HepG2 (cell line): ENCODE measurements around the gene USP32. TPM values are rescaled to one million over a fixed set of nuclear protein-coding genes. Genes with fewer than 3 reads are reported as not detected.

Experiments
- ARNTL ChIP-seq: sonication (generic); formaldehyde crosslinking; IDR thresholded peaks from 2 replicates; pipeline ENCODE4 v1.4.0; 2020; ENCODE audit warnings: mild to moderate bottlenecking, missing genetic modification reagents
- ERF ChIP-seq: IDR thresholded peaks from 2 replicates; pipeline ENCODE4 v1.6.1; 2018; ENCODE audit warnings: missing biosample characterization, missing genetic modification reagents
- GZF1 ChIP-seq: sonication (generic); formaldehyde crosslinking; IDR thresholded peaks from 2 replicates; pipeline ENCODE4 v1.5.1; 2020; ENCODE audit warnings: mild to moderate bottlenecking, missing genetic modification reagents
- KLF16 ChIP-seq, 2 experiments: sonication (generic) in 1 of 2; formaldehyde crosslinking in 1 of 2; IDR thresholded peaks; 2 replicates each; pipeline versions ENCODE4 v1.6.1 to v1.8.0; 2016 to 2023; ENCODE audit warnings: missing genetic modification reagents in 2 of 2, missing compliant biosample characterization in 1 of 2
- NFKB2 ChIP-seq: sonication (generic); formaldehyde crosslinking; IDR thresholded peaks from 2 replicates; pipeline ENCODE4 v1.4.0; 2020; ENCODE audit warnings: missing genetic modification reagents, borderline replicate concordance
- REPIN1 ChIP-seq: sonication (generic); formaldehyde crosslinking; IDR thresholded peaks from 2 replicates; pipeline ENCODE4 v1.8.0; 2022; ENCODE audit warnings: missing genetic modification reagents, low read depth, mild to moderate bottlenecking, borderline replicate concordance
- TAF15 ChIP-seq: fragments of 200-400 bp; formaldehyde crosslinking; IDR thresholded peaks from one replicate; pipeline ENCODE4 v1.6.1; 2018; ENCODE audit warnings: mild to moderate bottlenecking, low read depth, low read length; ENCODE audit not compliant: poor library complexity, severe bottlenecking
- TP53 ChIP-seq: sonication (generic); formaldehyde crosslinking; conservative IDR thresholded peaks from 2 replicates; pipeline ENCODE4 v1.4.0; 2020; ENCODE audit warnings: missing genetic modification reagents
- ZBTB38 ChIP-seq: sonication (generic); formaldehyde crosslinking; IDR thresholded peaks from 2 replicates; pipeline ENCODE4 v1.5.1; 2020; ENCODE audit warnings: mild to moderate bottlenecking, missing genetic modification reagents
- ZHX1 ChIP-seq: sonication (generic); formaldehyde crosslinking; IDR thresholded peaks from 2 replicates; pipeline ENCODE4 v1.8.1; 2022; ENCODE audit warnings: low read depth, mild to moderate bottlenecking, missing genetic modification reagents
- ZNF263 ChIP-seq: sonication (generic); formaldehyde crosslinking; IDR thresholded peaks from 2 replicates; pipeline ENCODE4 v1.4.0; 2020; ENCODE audit warnings: missing genetic modification reagents
- ZNF337 ChIP-seq: sonication (generic); formaldehyde crosslinking; IDR thresholded peaks from 2 replicates; pipeline ENCODE4 v1.5.1; 2020; ENCODE audit warnings: missing genetic modification reagents, low read depth, mild to moderate bottlenecking, borderline replicate concordance
- ZNF33B ChIP-seq: sonication (generic); formaldehyde crosslinking; IDR thresholded peaks from 2 replicates; pipeline ENCODE4 v1.5.1; 2020; ENCODE audit warnings: mild to moderate bottlenecking, missing genetic modification reagents
- ZNF451 ChIP-seq: sonication (generic); formaldehyde crosslinking; IDR thresholded peaks from 2 replicates; pipeline ENCODE4 v1.5.0; 2020; ENCODE audit warnings: mild to moderate bottlenecking, missing genetic modification reagents
- ZNF788 ChIP-seq: sonication (generic); formaldehyde crosslinking; IDR thresholded peaks from 2 replicates; pipeline ENCODE4 v1.5.0; 2020; ENCODE audit warnings: mild to moderate bottlenecking, missing genetic modification reagents, borderline replicate concordance
- ZSCAN29 ChIP-seq: sonication (generic); formaldehyde crosslinking; conservative IDR thresholded peaks from 2 replicates; pipeline ENCODE4 v1.4.0; 2020; ENCODE audit warnings: mild to moderate bottlenecking, missing genetic modification reagents
- polyA plus RNA-seq, 8 experiments: library from polyadenylated mRNA; depleted of rRNA in 3 of 8; stranded (reverse) in 7 of 8; unstranded in 1 of 8; fragments of >200 nt; fragmentation: Illumina TruSeq in 4 of 8; extraction: Trizol in 4 of 8; gene quantifications; 2 replicates each; pipeline versions ENCODE4 v1.2.1 to v1.2.3, GENCODE V29; 2011 to 2016; ENCODE audit warnings: low read depth in 4 of 8, missing spikeins in 1 of 8, mixed read lengths in 1 of 8; ENCODE audit not compliant: insufficient read depth in 1 of 8
- total RNA-seq, 5 experiments: library from RNA; depleted of rRNA; stranded (reverse); fragments of >200 nt; fragmentation: Illumina TruSeq; extraction: Trizol; gene quantifications; 2 replicates each; pipeline ENCODE4 v1.2.3, GENCODE V29; 2016; ENCODE audit warnings: low read depth in 1 of 5
- TF ChIP-seq, protein P1 (sequence below): sonication (generic); formaldehyde crosslinking; IDR thresholded peaks from 2 replicates; pipeline ENCODE4 v1.5.1; 2020; ENCODE audit warnings: mild to moderate bottlenecking, missing genetic modification reagents, borderline replicate concordance
- TF ChIP-seq, protein P2 (sequence below): IDR thresholded peaks from 2 replicates; pipeline ENCODE4 v1.6.1; 2016; ENCODE audit warnings: mild to moderate bottlenecking

Gene USP32
- total and polyA plus RNA-seq, 2 of the 13 experiments (the other 11 are each of a cell fraction or from before 2014, with no cell fraction given): 24.9 to 39.9 TPM

- TF ChIP-seq ARNTL (CRISPR knock-in tag): 0 out of 2 replicates have a peak, but pooled peaks have one; percentile 21
- TF ChIP-seq, protein P1, sequence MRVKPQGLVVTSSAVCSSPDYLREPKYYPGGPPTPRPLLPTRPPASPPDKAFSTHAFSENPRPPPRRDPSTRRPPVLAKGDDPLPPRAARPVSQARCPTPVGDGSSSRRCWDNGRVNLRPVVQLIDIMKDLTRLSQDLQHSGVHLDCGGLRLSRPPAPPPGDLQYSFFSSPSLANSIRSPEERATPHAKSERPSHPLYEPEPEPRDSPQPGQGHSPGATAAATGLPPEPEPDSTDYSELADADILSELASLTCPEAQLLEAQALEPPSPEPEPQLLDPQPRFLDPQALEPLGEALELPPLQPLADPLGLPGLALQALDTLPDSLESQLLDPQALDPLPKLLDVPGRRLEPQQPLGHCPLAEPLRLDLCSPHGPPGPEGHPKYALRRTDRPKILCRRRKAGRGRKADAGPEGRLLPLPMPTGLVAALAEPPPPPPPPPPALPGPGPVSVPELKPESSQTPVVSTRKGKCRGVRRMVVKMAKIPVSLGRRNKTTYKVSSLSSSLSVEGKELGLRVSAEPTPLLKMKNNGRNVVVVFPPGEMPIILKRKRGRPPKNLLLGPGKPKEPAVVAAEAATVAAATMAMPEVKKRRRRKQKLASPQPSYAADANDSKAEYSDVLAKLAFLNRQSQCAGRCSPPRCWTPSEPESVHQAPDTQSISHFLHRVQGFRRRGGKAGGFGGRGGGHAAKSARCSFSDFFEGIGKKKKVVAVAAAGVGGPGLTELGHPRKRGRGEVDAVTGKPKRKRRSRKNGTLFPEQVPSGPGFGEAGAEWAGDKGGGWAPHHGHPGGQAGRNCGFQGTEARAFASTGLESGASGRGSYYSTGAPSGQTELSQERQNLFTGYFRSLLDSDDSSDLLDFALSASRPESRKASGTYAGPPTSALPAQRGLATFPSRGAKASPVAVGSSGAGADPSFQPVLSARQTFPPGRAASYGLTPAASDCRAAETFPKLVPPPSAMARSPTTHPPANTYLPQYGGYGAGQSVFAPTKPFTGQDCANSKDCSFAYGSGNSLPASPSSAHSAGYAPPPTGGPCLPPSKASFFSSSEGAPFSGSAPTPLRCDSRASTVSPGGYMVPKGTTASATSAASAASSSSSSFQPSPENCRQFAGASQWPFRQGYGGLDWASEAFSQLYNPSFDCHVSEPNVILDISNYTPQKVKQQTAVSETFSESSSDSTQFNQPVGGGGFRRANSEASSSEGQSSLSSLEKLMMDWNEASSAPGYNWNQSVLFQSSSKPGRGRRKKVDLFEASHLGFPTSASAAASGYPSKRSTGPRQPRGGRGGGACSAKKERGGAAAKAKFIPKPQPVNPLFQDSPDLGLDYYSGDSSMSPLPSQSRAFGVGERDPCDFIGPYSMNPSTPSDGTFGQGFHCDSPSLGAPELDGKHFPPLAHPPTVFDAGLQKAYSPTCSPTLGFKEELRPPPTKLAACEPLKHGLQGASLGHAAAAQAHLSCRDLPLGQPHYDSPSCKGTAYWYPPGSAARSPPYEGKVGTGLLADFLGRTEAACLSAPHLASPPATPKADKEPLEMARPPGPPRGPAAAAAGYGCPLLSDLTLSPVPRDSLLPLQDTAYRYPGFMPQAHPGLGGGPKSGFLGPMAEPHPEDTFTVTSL: peak; percentile 14; the same call in 1 of the 2 replicates
- TF ChIP-seq REPIN1 (CRISPR knock-in tag): peak; percentile 40; the same call in 1 of the 2 replicates
- TF ChIP-seq TAF15: peak; percentile 56
- peak; percentile 72; the same call in 1 of the 2 replicates for TF ChIP-seq ZNF451 (CRISPR knock-in tag)
- TF ChIP-seq, protein P2, sequence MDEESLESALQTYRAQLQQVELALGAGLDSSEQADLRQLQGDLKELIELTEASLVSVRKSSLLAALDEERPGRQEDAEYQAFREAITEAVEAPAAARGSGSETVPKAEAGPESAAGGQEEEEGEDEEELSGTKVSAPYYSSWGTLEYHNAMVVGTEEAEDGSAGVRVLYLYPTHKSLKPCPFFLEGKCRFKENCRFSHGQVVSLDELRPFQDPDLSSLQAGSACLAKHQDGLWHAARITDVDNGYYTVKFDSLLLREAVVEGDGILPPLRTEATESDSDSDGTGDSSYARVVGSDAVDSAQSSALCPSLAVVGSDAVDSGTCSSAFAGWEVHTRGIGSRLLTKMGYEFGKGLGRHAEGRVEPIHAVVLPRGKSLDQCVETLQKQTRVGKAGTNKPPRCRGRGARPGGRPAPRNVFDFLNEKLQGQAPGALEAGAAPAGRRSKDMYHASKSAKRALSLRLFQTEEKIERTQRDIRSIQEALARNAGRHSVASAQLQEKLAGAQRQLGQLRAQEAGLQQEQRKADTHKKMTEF (CRISPR knock-in tag): peak; percentile 52; the same call in 1 of the 2 replicates
- TF ChIP-seq TP53 (CRISPR knock-in tag): no peak
- 0 out of 2 replicates have a peak, but pooled peaks have one; percentile 63 for TF ChIP-seq ZSCAN29 (CRISPR knock-in tag)
- TF ChIP-seq ZNF788 (CRISPR knock-in tag): peak; percentile 55; the same call in 1 of the 2 replicates
- TF ChIP-seq ZNF33B (CRISPR knock-in tag): 0 out of 2 replicates have a peak, but pooled peaks have one; percentile 56
- TF ChIP-seq KLF16 (CRISPR knock-in tag; IDR thresholded peaks at IDR 0.05): peak in 1 of 2 experiments; percentile 61; a peak in 1 of 4 replicates
- TF ChIP-seq ERF: 0 out of 2 replicates have a peak, but pooled peaks have one; percentile 40
- peak; percentile 88 for TF ChIP-seq ZBTB38 (CRISPR knock-in tag)
- TF ChIP-seq ZNF337 (CRISPR knock-in tag): 0 out of 2 replicates have a peak, but pooled peaks have one; percentile 16
- 0 out of 2 replicates have a peak, but pooled peaks have one; percentile 22 for TF ChIP-seq ZNF263
- TF ChIP-seq ZHX1: peak; percentile 48; the same call in 1 of the 2 replicates
- 0 out of 2 replicates have a peak, but pooled peaks have one; percentile 38 for TF ChIP-seq NFKB2 (CRISPR knock-in tag)
- peak; percentile 61; the same call in 1 of the 2 replicates for TF ChIP-seq GZF1 (CRISPR knock-in tag)
These were observed 29.6 kb upstream of the USP32 start (continued) for GRCh38 chr17:60421273-60422161.
